GM10847 (cell line): ENCODE results near the gene EGFL7.

Source experiments
- POLR2A ChIP-seq: IDR thresholded peaks from 2 replicates; pipeline ENCODE4 v1.6.1; 2011; ENCODE audit not compliant: insufficient read length; ENCODE audit errors: extremely low read depth

The EGFL7 gene

DNA sequence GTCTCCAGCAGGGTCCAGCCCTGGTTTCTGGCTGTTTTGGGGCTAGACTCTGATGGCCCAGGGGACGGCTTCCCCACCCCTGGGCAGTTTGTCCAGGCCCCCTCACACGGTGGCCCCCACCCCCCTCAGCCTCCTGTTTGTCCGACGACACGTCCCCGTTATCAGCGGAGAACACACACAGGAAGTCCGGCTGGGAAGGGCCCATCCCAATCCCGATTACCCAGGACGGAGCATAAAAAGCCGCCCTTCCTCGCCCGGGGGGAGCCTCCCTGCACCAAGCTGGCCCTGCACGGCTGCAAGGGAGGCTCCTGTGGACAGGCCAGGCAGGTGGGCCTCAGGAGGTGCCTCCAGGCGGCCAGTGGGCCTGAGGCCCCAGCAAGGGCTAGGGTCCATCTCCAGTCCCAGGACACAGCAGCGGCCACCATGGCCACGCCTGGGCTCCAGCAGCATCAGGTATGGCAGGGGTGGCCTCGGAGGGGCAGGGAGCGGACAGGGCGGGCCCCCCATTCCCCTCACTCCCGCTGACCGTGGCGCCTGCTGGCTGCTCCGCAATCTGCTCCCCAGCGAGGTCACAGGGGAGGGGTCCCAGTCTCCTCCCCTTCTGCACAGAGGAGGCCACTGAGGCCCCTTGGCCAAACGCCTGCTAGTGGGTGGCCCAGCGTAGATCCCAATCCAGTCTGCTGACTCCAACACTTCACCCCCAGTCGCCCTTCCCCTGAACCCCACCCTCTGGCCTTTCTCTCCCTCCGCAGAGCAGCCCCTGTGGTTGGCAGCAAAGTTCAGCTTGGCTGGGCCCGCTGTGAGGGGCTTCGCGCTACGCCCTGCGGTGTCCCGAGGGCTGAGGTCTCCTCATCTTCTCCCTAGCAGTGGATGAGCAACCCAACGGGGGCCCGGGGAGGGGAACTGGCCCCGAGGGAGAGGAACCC, at the start of gene EGFL7:
Gene EGFL7, plus strand, starts transcription at position 261 of the 926 bp plus-strand sequence. CDS start 5,367 bp downstream, outside the sequence.
- TF ChIP-seq POLR2A, result no peak

DNA sequence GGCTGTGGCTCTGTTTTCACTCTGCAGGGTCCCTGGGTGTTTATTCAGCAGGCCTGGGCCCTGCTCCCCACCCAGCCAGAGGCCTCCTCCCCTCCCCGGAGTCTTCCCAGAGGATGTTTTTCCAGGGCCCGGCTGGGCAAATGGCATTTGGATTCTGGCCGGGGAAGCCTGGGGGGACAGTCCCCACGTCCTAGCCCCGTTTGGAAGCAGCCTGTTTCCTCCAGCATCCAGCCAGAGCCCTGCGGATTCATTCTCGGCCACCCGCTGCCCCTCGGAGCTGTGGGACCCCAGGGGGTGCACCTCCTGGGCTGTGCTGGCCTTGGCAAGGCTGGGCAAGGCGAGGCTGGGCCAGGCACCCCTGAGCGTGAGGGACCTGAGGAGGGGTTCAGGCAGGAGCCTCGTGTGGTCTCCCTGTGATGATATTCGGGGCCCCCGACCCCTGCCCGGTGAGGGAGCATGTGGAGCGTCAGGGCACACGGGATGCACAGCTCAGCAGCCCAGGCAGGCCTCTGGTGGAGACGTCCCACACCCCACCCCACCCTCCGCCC, 48.8 kb upstream of the EGFL7 start:
- TF ChIP-seq POLR2A, result no peak

DNA sequence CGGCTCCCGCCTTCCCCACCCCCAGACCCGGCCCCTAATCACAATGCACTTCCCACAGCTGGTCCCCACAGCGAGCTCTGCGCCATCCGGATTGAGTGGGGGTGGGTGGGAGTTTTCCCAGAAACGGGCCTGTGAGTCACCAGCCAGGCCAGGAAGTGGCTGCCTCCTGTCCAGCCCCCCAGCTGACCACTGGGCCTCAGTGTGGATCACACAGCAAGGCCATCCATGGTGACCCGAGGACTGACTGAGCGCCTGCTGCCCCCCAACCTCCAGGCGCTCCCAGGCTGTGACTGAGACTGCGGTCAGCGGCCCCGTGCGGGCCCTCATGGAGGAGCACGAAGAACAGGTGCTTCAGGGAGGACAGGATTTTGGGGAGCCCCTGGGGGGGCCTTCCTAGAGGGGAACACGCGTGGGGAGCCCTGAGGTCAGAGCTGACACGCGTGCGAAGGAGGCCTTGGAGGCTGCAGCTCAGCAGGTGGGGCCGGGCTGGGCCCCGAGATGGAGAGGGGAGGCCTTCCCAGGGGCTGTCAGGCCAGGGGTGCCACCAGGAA, 48.3 kb upstream of the EGFL7 start:
- TF ChIP-seq POLR2A, result no peak

DNA sequence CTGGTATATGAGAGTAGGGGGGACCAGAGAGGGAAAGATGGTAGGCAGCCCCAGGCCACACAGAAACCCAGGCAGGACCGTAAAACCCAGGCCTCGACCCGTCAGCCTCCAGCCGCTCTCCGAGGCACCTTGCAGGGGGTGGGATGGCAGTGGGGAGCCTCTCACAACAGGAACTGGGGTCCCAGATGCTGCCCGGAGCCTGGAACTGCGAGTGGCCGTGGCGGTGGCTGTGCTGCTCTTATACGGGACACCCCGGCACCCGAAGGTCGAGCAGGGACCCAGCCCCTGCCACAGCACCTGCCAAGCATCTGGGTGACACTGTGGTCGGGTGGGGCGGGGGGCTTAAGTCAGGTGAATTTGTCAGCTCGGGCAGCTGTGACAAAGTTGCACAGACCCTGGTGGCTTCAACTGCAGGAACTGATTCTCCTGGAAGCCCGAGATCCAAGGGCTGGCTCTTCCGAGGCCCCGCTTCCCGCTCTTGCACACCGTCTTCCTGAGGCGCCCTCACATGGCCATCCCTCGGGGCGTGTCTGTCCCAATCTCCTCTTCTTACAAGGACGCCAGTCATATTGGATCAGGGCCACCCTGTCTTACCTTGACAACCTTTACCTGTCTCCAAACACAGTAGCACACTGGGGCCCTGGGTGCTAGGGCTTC, 47.6 kb upstream of the EGFL7 start:
- TF ChIP-seq POLR2A, result no peak

DNA sequence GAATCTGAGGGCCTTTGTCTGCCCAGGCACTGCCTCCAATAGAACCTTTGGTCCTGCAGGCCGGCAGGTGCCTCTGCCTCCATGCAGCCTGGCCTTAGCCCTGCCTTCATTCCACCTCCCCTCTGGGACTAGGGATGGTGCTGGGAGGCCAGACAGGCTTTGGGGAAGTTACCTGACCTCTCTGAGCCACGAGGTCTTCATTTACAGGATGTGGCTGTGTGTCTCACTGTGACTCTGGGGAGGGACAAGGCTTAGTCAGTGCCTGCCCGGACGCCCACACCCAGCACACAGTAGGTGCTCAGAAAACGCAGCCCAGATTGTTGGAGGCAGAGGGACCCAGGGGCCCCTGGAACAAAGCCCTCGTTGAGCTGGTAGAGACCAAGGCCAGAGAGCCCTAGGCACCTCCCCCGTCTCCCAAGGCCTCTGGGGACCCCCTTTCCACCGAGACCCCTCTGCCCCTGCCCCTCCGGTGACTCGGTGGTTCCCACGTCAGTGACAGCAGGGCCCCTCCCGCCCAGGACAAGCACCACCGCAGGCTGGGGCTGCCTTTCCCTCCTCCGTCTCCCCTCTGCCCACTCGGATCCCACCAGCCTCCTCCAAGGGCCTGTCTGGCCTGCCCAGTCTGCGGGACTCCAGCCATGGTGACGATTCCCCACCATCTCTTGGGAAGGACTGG, 46.9 kb upstream of the EGFL7 start:
- no peak for TF ChIP-seq POLR2A

DNA sequence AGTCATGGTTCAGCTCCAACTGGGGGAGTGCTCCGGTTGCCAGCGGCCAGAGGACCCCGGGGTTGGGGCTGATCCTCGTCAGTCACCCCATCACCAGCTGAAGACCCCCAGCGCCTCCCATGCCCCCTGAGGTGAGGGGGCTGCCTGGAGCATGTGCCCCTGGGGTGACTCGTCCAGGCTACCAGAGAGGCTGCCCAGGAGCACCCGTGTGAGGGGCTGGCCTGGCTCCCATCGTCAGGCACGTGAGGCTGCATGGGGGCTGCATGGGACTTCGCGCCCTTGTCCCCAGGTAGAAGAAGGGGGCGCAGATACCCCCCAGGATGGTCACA, 46.4 kb upstream of the EGFL7 start:
- no peak for TF ChIP-seq POLR2A

DNA sequence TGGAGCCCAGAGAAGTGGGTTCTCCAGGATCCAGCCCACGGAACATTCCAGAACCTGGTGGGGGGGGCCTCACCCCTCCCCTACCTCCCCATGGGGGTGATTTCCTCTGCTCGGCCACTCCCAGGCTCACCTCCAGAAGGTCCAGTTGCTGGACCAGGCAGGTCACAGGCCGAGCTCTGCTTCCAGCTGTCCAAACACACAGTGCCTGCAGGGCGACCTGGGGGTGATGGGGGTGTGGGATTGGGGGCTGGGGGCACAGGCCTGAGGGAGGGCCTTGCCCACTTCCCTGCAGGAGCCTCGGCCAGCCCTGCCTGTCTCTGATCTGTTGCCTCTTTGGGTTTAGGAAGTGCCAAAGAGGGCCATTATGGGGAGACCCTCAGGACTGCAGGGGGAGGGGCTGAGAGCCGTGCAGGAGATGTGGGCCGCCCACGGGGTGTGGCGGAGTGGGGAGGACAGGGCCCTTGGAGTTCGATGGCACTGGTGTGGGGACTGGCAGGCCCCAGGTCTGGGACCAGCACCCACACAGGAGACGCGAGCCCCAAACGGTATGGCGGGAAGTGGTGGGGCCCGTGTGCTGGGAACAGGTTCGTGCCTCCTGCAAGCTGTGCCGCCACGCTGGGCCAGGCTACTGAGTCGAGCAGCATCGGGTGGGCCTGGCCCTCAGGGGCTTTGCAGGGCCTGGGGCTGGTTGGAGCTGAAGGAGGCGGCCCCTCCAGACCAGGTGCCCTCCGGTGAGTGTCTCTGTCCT, 45.6 kb upstream of the EGFL7 start:
- no peak for TF ChIP-seq POLR2A

DNA sequence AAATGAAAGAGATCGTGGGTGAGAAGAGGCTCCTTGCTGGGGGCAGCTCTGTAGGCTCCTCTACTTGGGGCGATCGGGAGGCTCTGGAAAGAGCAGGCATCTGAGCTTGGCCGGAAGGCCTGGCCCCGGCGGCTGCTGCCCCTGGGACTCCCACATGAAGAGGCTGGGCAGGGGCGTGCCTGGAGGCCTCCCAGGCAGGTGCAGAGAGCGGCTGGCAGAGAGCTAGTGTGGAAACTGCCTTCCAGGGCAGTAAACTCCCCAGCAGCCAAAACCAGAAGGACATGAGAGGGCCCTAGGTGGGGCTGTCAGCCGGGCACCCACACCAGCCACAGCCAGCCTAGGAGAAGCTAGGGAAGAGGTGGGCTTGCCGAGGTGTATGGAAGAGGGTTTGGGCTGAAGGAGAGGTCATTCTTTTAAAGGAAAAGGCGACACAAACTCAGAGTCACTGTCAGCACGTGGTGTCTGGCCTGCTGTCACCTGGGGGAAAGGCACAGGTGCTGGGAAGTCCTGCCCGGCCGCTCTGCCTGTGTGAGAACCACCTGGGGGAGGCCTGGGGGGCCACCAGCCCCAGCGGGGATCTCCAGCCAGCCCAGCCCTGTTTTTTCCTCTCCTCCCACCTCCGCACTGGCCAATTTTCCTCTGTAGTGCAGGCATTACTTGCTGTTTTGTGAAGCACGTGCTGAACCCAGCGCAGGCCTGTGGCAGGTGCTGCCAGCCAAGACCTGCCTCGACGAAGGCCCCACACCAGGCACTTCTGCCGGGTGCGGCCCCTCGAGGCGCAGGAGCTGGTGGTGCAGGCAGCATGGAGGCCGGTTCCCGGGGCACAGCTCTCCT, 44.8 kb upstream of the EGFL7 start:
- TF ChIP-seq POLR2A, result no peak

DNA sequence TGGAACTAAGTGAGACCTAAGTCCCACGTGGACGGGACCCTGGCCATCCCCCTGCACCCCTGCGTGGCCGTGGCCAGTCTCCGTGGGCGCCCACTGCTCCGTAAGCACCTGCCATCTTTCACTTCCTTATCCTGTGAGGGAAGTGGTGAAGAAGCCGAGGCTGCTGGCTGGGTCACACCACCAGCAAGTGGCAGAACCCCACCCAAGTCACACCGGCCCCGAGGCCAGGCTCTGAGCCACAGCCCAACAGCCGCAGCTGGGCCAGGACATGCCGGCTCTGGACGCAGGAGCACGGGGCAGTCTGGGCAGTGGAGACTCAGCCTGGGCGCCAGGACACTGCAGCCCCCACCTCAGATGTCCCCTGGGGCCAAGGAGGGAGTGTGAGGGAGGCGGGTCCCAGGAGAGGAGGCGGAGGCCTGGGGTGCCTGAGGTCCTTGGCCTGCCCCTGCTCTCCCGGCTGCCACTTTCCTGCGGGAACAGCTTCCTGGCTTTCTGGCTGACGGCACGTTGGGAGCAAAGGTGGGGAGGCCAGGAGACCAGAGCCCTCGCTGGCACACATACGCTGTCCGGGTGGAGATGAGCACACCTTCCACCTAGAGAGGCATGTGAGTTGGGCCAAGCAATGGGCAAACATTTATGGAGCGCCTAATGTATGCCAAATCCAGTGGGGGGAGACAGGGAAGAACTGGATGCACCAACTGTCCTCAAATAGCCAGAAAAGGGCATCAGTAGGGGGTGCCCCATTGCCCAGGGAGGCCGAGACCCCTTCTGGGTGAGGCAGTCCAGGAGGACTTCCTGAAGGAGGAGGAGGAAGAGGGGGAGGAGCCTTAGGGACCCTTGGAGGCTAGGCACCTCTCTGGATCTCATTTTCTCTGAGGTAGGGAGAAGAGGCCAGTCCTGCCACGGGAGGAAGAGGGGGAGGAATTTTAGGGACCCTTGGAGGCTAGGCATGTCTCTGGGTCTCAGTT, 43.9 kb upstream of the EGFL7 start:
- TF ChIP-seq POLR2A, result no peak

DNA sequence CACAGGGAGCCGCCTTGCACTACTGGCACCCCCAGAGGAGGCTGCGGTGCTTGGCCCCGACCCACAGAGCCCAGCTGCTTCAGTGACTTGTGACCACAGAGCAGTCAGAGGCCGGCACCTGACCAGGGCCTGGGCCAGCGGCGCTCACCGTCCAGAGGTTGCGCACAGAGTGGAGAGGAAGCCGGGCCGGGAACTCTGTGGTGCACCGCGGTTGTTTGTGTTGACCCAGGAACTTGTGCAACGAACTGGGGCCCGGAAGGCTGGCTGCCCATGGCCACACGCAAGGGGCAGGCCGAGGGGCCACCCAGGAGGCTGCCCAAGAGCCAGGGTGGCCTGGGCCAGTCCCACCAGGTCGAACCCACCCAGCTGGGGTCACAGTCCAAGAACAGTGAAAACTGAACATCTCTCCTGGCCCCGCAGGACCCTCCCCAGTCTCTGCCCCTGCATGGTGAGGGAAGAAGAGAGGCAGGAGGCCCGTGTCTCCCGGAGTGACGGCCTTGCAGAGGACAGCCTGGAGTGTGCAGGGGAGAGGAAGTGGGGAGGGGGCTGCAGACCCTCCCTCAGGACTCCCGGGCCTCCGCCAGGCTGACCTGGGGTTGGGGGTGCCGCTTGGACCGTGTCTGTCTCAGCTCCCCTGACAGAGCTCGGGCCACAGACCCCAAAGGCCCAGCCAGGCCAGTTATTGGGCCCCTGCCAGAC, 42.8 kb upstream of the EGFL7 start:
- no peak for TF ChIP-seq POLR2A

DNA sequence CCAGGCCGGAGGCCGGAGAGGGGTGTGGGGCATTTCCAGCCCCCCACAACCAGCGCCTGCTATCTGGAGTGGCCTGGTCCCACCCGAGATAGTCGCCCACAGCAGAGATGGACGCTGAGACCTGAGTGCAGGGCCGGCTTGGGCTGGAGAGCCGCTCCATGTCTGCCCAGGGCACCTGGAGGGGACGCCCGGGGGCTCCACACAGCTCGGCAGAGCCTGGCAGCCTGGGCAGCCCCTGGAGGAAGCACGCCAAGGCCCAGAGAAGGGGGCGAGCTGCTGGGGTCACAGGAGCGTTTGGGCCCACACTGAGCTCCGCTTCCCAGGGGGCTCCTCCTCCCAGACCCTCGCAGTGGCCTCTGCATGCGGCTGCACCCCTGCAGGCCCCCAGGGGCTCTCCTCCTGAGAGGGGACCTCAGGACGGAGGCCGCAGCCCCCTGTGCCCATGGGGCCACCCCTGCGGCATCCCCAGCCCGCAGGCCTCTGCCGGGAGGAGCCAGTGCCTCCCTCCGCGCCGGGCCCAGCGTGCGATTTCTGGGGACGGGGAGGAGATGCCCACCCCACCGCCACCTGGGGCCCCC, 42.2 kb upstream of the EGFL7 start:
- no peak for TF ChIP-seq POLR2A

DNA sequence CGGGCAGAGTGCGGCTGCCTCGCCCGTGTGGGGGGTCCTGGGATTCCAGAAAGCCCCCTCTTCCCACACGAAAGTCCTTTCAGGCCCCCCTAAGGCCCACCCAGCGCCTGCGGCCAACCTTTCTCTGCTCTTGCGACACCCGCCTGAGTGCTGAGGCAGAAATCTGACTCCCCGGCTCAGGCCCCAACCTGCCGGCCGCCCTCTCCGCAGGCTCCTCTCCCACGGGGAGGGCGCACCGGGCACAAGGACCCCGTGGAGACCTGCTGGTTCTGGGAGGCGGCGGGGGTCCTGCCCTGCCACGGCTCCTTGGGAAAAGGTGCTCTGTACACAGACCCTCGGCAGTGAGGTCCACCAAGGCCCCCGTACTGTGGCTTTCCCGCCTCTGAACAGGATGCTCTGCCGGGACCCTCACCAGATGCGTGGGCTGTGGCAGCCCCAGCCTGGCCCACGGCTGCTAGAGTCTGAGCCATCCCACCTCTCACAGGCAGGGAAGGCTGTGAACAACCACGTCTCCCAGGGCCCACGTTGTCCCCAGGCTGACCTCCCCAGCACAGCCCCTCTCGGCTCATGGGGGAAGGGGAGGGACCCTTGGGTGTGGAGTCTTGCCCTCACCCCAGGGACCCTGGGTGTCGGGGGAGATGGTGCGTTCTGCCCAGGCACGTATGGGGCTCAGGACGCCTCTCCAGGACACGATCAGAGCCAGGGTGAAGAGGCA, 41.5 kb upstream of the EGFL7 start:
- no peak for TF ChIP-seq POLR2A

DNA sequence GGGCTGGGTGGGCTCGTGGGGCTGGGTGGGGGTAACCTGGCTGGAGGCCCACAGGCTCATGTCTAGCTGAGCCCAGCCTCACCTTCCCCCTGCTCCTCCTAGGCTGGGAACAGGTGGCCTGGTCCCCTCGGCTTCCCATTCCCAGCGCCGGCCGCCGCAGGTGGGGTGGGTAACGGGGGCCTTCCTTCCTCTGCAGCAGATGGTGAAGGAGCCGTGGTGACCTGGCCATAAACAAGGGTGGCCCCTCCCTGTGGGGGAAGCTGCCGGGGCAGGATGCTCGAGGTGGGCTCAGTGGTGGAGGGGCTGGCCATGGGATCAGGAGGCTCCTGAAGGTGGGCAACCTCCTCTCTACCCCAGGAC, 41.0 kb upstream of the EGFL7 start:
- no peak for TF ChIP-seq POLR2A
